KMS-11 (cell line): ENCODE results near the gene GPS1.

ENCODE experiments used
- H2AFZ ChIP-seq: fragments of 200-600 bp; sonication (generic); 2 replicates; pipeline ENCODE4 v1.6.1; 2016; ENCODE audit warnings: antibody characterized with exemption, mixed run types, low read depth
- H3K27ac ChIP-seq: fragments of 200-600 bp; sonication (generic); 2 replicates; pipeline ENCODE4 v1.6.1; 2016; ENCODE audit warnings: mild to moderate bottlenecking, mixed run types
- H3K27me3 ChIP-seq: fragments of 200-600 bp; sonication (generic); 2 replicates; pipeline ENCODE4 v1.6.1; 2017; ENCODE audit warnings: mild to moderate bottlenecking, low read depth, mixed run types, moderate library complexity; ENCODE audit not compliant: insufficient read depth
- H3K36me3 ChIP-seq: fragments of 200-600 bp; sonication (generic); 2 replicates; pipeline ENCODE4 v1.6.1; 2017; ENCODE audit warnings: mild to moderate bottlenecking, mixed run types; ENCODE audit not compliant: insufficient read depth
- H3K4me1 ChIP-seq: fragments of 200-600 bp; sonication (generic); 2 replicates; pipeline ENCODE4 v1.6.1; 2016; ENCODE audit warnings: mild to moderate bottlenecking, low read depth, mixed run types; ENCODE audit not compliant: poor library complexity, severe bottlenecking
- H3K4me2 ChIP-seq: fragments of 200-600 bp; sonication (generic); 2 replicates; pipeline ENCODE4 v1.7.0; 2016; ENCODE audit warnings: mild to moderate bottlenecking, mixed run types
- H3K4me3 ChIP-seq: fragments of 200-600 bp; sonication (generic); IDR thresholded peaks from 2 replicates; pipeline ENCODE4 v1.6.1; 2017; ENCODE audit warnings: low read depth, low read length, mixed read lengths; ENCODE audit not compliant: insufficient read depth
- H3K79me2 ChIP-seq: fragments of 200-600 bp; sonication (generic); 2 replicates; pipeline ENCODE4 v1.6.1; 2016; ENCODE audit warnings: low read depth, mixed run types; ENCODE audit not compliant: insufficient read depth
- H3K9ac ChIP-seq: fragments of 200-600 bp; sonication (generic); 2 replicates; pipeline ENCODE4 v1.6.1; 2016; ENCODE audit warnings: mild to moderate bottlenecking, mixed run types
- H4K20me1 ChIP-seq: fragments of 200-600 bp; sonication (generic); 2 replicates; pipeline ENCODE4 v1.6.1; 2016; ENCODE audit warnings: mild to moderate bottlenecking, mixed run types; ENCODE audit not compliant: insufficient read depth
- TF ChIP-seq, protein P1 (sequence below): fragments of 200-600 bp; sonication (generic); conservative IDR thresholded peaks from 2 replicates; pipeline ENCODE4 v1.6.1; 2017; ENCODE audit warnings: low read depth, mild to moderate bottlenecking, antibody characterized with exemption, low read length, moderate library complexity, mixed read lengths

Gene GPS1

DNA sequence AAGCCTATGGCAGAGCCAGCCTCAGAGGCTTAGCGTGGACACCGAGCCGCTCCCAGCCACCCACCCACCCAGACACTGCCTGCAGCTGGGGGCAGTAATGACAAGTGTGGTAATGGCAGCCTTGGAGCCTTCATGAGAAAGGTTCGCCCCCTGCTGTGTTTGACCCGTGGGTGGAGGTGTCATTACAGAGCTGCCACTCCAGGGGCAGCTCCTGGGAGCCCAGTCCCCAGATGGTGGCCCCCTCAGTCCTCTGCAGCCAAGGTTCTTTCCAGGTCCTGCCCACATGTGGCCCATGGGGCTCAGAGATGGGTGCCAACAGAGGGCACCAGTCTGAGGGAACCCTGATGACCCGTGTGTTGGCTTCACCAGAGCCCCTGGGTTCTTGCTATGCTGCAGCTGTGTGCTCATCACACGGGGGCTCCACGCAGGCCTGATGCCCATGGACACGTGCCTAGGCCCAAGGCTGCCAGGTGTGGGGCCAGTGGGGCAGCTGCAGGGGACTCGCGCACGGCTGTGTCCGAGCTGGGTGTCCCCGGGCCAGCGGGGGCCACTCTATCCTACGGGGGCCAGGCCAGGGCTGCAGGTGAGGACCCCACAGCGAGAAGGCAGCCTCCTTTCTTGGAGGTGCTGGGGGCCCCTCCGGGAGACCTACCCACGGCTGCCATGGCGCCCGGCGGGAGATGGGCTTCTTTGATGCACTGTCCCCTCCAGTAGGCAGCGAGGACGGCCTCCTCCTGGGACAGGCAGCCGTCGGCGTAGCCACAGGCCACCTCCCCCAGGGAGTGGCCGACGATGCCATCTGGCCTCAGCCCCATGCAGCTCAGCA lies 38.2 kb downstream of the GPS1 start:
- Histone ChIP-seq H3K27ac (no peak overlapping the region), H3K79me2 (peaks cover 3% of the 10 kb centered on the region; the same call in 1 of the 2 replicates), H3K27me3 (no peaks in the 10 kb centered on the region), H4K20me1 (no peaks in the 10 kb centered on the region), H3K36me3 (peaks cover 35% of the 10 kb centered on the region; the same call in 1 of the 2 replicates), H3K4me3 (no peak overlapping the region), H3K4me2 (no peak overlapping the region), H2AFZ (no peak overlapping the region), H3K9ac (no peak overlapping the region), H3K4me1 (peaks cover under 1% of the 10 kb centered on the region)
- TF ChIP-seq, protein P1, sequence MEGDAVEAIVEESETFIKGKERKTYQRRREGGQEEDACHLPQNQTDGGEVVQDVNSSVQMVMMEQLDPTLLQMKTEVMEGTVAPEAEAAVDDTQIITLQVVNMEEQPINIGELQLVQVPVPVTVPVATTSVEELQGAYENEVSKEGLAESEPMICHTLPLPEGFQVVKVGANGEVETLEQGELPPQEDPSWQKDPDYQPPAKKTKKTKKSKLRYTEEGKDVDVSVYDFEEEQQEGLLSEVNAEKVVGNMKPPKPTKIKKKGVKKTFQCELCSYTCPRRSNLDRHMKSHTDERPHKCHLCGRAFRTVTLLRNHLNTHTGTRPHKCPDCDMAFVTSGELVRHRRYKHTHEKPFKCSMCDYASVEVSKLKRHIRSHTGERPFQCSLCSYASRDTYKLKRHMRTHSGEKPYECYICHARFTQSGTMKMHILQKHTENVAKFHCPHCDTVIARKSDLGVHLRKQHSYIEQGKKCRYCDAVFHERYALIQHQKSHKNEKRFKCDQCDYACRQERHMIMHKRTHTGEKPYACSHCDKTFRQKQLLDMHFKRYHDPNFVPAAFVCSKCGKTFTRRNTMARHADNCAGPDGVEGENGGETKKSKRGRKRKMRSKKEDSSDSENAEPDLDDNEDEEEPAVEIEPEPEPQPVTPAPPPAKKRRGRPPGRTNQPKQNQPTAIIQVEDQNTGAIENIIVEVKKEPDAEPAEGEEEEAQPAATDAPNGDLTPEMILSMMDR, result no peak

DNA sequence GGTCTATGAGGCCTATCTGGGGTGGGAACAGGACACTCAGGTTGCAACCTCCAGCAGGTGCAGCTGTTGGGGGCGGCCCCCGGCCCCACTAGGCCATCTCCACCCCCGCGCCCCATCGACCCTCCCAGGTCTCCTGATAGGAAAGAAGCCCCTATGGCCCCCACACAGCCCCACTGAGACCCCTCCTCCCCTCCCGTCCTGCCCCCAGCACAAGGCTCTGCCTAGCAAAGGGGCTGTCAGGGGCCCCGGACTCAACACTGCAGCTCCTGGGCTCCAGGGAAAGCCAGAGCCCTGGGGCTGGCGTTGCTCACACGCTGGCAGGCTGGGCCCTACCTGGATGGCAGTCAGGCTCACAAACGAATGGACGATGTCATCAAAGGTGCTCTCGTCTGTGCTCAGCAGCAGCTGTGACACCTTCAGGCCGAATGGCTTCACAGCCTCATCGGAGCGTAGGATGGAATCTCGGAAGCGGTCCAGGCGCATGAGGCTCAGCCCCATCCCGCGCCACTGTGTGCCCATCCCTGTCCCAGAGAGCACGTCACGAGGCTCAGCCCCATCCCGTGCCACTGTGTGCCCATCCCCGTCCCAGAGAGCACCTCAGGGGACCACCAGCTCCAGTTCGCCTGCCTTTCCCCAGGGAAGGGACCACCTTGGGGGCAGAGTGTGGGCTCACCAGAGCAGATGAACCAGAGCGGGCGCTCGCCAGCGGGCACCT lies 39.0 kb downstream of the GPS1 start:
- H3K9ac ChIP-seq, result no peak overlapping the region
- H3K27ac ChIP-seq, result no peak overlapping the region
- H3K36me3 ChIP-seq, result peaks cover 32% of the 10 kb centered on the region; the same call in 1 of the 2 replicates
- no peak overlapping the region for H3K4me2 ChIP-seq
- H4K20me1 ChIP-seq, result peaks cover 5% of the 10 kb centered on the region; the same call in 1 of the 2 replicates
- peaks cover 11% of the 10 kb centered on the region for H3K79me2 ChIP-seq
- H3K4me1 ChIP-seq, result peaks cover 6% of the 10 kb centered on the region
- no peak overlapping the region for H2AFZ ChIP-seq
- no peak overlapping the region for H3K4me3 ChIP-seq
- TF ChIP-seq, protein P1, result no peak
- no peaks in the 10 kb centered on the region for H3K27me3 ChIP-seq

DNA sequence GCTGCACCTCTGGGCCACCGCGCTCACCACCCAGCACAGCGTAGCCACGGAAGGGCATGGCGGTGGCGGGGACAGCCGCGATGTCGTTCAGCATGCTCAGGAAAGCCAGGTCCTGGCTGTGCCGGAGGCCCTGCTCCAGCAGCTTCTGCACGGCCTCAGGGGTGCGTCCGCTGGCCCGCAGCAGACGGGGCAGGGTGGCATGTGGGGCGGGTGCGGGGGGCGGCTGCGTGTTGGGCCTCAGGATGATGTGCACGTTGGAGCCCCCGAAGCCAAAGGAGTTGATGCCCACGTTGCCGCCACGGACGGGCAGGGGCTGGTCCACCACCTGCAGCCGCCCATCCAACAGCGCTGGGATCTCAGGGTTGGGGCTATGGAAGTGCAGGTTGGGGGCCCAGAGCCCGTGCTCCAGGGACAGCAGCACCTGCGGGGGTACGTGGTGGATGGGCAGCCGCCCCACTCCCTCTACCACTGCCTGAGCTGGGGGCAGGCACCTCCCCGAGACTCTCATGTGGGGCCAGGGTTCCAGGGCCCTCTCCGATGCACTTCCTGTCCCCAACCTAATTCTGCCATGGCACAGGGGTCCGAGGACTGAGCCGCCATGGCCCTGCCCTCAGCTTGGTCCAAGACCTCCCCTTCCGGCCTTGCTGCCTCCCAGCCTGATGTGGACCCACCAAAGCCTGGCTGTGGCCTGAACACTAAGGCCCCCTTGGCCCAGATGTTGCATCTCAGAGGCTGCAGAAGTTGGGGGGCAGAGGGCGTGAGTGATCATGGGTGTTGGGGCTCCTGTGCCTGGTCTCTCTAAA lies 39.8 kb downstream of the GPS1 start:
- TF ChIP-seq, protein P1, result no peak
- H3K9ac ChIP-seq, result no peak overlapping the region
- no peak overlapping the region for H2AFZ ChIP-seq
- peaks cover 11% of the 10 kb centered on the region; the same call in 1 of the 2 replicates for H4K20me1 ChIP-seq
- H3K4me2 ChIP-seq, result no peak overlapping the region
- no peak overlapping the region for H3K27ac ChIP-seq
- H3K4me1 ChIP-seq, result peaks cover 13% of the 10 kb centered on the region
- H3K27me3 ChIP-seq, result no peaks in the 10 kb centered on the region
- peaks cover 25% of the 10 kb centered on the region; the same call in 1 of the 2 replicates for H3K36me3 ChIP-seq
- peaks cover 19% of the 10 kb centered on the region for H3K79me2 ChIP-seq
- H3K4me3 ChIP-seq, result no peak overlapping the region

DNA sequence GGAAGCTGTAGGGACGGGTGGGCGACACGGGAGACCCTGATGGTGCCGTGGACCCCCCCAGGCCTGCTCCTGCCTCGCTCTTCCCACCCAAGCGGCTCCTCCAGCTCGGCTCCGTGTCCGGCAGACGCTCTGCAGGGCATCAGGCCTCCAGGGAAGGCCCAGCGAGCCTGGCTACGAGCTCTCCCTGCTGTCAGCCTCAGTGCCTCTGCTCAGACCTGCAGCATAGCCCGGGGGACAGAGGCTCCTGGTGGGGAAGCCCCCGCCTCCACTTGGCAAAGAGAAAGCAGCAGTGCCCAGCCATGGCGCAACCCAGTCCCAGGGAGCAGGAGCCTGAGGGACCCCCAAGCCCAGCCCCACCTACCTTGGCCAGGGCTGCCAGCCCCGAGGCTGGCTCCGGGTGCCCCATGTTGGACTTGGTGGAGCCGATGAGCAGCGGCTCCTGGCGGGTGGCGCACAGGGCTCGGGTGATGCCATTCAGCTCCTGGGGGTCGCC lies 40.4 kb downstream of the GPS1 start:
- Histone ChIP-seq H4K20me1 (peaks cover 13% of the 10 kb centered on the region; the same call in 1 of the 2 replicates), H3K9ac (no peak overlapping the region), H3K36me3 (peaks cover 24% of the 10 kb centered on the region; the same call in 1 of the 2 replicates), H2AFZ (no peak overlapping the region), H3K27me3 (no peaks in the 10 kb centered on the region), H3K27ac (no peak overlapping the region), H3K4me3 (no peak overlapping the region), H3K4me1 (peaks cover 17% of the 10 kb centered on the region), H3K79me2 (peaks cover 25% of the 10 kb centered on the region), H3K4me2 (no peak overlapping the region)
- TF ChIP-seq, protein P1, result no peak
